HG03108 (cell line): ENCODE data around the gene SNRPD2.
"Not testable (repeated sequence)": the region's sequence is repeated elsewhere in the genome, so short reads cannot be mapped to it uniquely, and the experiment has no call there.

Experiments
- ATAC-seq: cut with Tn5 transposase; IDR thresholded peaks from one replicate; pipeline ENCODE4 v1.9.1; 2021; ENCODE audit warnings: moderate library complexity; ENCODE audit not compliant: unreplicated experiment

Gene SNRPD2

DNA sequence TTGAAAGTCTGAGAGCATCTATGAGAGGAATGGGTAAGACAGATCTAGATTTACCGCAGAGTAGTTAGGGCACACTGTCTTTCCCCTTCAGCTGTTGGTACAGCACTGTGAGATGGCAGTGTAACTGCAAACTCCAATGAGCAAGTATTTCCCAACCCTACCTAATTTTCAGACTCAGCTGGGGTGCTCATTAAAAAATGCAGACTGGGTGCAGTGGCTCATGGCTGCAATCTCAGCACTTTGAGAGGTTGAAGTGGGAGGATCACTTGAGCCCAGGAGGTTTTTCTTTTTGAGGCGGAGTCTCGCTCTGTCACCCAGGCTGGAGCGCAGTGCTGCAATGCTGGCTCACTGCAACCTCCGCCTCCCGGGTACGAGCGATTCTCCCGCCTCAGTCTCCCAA lies 13.4 kb upstream of the SNRPD2 start:
- no peak for ATAC-seq

GRCh38 chr19:45701676-45702075 lies 9.9 kb upstream of the SNRPD2 start:
- no peak for ATAC-seq

DNA sequence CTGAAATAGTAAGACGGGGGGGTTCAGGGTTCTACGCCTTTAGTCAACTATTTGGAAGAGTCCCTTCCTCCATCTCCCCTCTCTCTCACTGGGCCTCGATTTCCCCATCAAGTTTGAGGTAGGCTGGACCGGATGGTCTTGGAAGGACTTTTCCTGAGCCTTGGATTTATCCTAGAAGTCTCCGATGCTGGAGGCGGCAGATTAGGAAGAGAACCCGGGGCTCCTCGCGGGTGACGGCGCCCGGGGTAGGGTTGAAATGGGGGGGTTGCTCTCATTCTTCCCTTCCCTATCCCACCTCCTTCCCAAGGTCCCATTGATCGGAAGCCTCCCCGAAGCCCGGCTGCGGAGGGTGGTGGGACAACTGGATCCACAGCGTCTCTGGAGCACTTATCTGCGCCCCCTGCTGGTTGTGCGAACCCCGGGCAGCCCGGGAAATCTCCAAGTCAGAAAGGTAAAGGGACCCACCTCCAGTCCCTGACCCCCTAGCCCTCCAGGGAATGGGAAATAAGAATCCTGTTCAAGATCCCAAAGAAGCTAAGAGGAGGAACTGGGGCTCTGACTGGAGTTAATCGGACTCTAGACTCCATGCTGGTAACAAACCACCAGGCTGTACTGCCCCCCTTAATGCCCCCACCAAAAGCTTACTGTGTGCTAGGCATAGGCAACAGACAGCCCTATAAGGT lies 1.5 kb upstream of the SNRPD2 start:
- no peak for ATAC-seq

DNA sequence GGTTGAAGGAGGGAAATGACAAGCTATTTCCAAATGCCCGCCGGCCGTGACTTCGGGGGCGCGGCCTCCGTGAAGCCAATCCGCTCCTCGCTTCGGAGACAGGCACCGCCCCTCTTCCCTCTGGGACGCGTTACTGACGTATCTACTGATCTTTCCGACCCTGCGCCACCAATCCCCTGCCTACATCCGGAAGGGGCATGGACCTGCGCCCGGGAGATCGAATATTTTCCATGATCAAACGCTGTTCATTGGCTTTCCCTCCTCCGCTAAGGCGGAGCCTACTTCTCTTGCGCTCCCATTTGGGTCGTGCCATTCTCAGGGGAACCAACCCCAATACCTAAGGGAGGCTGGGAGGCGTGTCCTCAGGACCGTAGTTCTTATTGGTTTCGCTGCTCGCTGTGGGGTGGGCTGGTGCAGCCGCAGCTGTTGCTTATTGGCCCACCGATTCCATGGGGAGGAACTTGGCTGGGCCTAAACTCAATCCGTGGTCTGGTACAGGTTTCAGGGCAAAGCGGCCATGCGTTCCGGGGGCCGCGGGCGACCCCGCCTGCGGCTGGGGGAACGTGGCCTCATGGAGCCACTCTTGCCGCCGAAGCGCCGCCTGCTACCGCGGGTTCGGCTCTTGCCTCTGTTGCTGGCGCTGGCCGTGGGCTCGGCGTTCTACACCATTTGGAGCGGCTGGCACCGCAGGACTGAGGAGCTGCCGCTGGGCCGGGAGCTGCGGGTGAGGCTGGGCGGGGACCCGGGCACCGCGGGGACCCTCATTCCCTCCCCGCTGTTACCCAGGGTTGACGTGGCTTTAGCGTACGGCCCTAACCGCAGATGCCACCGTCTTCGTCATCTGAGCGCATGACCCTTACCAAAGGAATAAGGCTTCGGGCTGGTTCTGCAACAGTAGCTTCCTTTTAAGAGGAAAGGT lies 693 bp upstream of the SNRPD2 start, which contains the start of gene QPCTL:
Gene QPCTL, plus strand, starts transcription at position 480 of the 919 bp plus-strand sequence. Its CDS starts 38 bp downstream, at position 518.
- ATAC-seq: peak; percentile 82

DNA sequence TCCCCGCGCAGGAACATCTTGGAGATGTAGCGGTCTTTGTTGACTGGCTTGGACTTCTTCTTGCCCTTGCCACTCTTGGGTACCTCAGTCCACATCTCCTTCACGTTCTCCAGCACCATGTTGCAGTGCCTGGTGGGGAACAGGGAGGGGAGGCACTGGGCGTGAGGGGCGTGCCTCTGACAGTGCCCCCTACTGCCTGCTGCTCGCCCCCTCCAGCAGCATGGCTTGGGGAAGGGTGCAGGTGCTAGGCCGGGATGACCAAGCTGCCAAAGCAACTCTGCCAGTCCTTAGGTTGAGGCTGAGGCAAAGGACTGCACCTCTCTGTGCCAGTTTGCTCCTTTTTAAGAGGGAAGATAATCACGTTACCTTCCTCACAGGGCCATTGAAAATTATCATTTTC lies 4.2 kb downstream of the SNRPD2 start:
- ATAC-seq: no peak

GRCh38 chr19:45685045-45685444 lies 6.7 kb downstream of the SNRPD2 start:
- not testable (repeated sequence) for ATAC-seq

- no peak for ATAC-seq
Observed at GRCh38 chr19:45682908-45683307, 8.8 kb downstream of the SNRPD2 start.

- ATAC-seq: no peak
Observed at GRCh38 chr19:45682117-45682516, 9.6 kb downstream of the SNRPD2 start.

- ATAC-seq: peak; percentile 62
Observed at GRCh38 chr19:45681391-45682015, 10.2 kb downstream of the SNRPD2 start.

- peak; percentile 41 for ATAC-seq
Observed at GRCh38 chr19:45677351-45678230, 14.2 kb downstream of the SNRPD2 start.

DNA sequence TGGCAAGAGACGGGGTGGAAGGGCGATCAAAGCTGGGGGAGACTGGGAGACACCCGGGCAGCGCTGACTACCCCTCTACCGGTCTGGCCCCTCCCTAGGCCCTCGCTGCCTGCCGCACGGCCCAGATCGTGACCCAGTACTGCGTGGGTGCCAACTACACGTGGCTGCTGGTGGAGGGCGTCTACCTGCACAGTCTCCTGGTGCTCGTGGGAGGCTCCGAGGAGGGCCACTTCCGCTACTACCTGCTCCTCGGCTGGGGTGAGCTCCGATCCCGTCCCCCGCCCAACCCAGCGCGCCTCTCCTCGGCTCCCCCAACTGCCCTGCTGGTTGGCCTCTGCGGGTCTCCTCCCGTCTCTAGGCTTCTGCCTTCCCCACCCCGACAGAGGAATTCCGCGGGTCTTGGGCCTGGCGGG lies 14.9 kb downstream of the SNRPD2 start:
- no peak for ATAC-seq

DNA sequence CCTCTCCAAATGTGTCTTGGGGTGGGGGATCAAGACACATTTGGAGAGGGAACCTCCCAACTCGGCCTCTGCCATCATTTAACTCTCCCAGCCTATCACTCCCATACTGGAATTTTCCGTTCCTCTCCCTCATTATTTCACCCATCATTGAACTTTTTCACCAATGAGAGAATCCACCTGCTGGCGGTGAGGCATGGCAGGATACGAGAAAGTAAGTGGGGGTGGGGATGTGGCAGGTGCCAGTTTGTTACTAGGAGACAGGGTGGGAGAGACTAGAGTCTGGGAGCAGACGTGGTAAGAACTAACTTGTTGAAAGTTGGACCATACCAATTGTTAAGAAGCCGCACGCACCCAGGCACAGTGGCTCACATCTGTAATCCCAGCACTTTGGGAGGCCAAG lies 16.8 kb downstream of the SNRPD2 start:
- no peak for ATAC-seq

- ATAC-seq: peak; percentile 37
Observed at GRCh38 chr19:45670670-45671453, 20.9 kb downstream of the SNRPD2 start.

DNA sequence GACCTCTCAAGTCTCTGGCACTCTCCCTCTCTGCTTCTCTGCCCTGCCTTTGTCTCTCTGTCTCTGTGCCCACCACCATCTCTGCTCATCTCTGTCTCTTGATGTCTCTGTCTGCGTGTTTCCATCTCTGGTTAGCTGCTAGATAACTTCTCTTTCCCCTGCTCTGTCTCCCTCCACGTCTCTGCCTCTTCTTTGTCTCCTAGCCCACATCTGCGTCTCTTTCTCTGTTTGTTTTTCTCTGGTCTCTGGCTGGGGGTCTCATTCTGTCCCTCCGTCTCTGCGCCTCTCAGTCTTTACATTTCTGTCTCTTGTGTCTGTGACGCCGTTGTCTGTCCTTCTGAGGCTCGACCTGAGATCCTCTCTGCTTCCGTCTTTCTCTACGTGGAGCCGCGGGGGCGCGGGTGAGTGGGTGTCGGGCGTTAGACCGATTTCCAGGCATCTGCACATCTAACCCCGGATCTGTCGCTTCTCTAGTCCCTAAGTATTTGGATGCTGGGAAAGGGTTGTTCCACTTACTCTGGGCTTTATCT lies 23.3 kb downstream of the SNRPD2 start:
- no peak for ATAC-seq

DNA sequence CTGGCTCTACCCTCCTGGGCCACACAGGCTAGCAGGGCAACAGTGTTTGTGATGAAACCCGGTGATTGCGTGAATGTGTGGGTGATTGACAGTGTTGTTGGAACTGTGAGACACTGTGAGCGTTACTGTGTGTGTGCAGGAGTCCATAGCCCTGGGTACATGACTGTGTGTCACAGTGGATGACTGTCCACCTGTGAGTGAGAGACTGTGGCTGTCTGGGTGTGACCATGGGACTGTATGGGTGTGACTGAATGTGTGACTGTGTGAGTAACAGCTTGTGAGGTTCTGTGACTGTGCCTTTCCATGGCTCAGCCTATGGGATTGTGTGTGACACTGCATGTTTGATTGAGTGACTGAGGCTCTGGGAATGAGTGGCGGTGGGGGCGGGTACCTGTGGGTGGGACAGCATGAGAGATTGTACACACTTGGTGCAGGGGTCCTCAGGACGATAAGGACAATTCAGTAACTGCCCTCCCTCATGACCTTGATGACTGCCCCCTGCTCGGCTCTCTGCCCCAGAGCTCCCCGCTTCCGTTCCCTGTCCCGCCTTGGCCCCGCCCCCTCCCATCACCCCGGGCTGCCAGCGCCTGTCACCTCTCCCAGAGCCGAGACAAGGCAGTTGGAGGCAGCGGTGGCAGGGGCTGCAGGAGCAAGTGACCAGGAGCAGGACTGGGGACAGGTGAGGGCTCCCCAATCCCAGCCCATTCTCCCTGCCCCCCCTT lies 24.0 kb downstream of the SNRPD2 start, which contains the start of gene GIPR:
Gene GIPR, plus strand, starts transcription at position 602 of the 722 bp plus-strand sequence. CDS start 1,300 bp downstream, outside the sequence.
- ATAC-seq: no peak

DNA sequence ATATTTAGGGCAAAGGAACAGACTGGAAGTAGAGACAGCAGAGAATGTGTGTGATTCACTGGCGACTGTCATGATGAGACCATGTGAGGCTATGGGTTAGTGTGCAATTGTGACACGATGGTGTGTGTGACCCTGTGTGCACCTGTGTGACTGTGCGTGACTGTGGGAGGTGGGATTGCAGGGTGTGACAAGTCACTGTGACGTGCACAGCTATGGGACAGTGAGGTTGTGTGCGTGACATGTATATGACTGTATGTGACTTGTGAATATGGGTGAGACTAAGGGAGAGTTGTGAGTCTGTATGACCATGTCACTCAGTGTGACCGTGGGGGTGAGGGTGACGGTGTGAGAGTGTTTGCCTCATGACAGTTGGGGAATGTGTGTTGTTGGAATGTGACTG lies 27.2 kb downstream of the SNRPD2 start:
- no peak for ATAC-seq

DNA sequence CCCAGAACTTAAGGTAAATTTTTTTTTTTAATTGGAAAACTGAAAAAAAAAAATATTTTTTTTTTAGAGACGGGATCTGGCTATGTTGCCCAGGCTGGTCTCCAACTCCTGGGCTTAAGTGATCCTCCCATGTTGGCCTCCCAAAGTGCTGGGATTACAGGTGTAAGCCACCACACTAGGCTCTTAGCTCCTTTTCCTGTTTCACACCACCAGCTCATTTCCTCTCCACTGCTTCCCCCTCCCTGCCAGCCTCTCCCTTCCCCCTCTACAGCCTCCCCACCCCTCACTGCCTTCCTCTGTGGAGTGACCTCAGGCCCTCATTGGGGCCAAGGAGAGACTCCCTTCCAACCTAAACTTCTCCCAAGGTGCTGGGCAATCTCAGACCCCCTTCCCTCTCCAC lies 28.0 kb downstream of the SNRPD2 start:
- ATAC-seq: no peak

- ATAC-seq: no peak
Observed at GRCh38 chr19:45660636-45661035, 31.1 kb downstream of the SNRPD2 start.
